K562 (cell line): Measurements from ENCODE around the gene NRXN3. TPM values are rescaled to one million over a fixed set of nuclear protein-coding genes. Genes with fewer than 3 reads are reported as not detected.

ENCODE experiments used
- ATAC-seq: fragments of 200-7000 bp; cut with Tn5 transposase; 3 replicates; pipeline ENCODE4 v1.9.1; 2020; ENCODE audit warnings: moderate library complexity
- BruUV-seq: library from RNA; stranded (reverse); fragments of 400-500 nt; replicated peaks from 2 replicates; lab custom pipeline; 2021; lab: Mats Ljungman, UMichigan
- CTCF ChIA-PET: fragments of 300-600 bp; formaldehyde crosslinking; extraction: SDS; loops from one replicate; lab custom pipeline; 2021; ENCODE audit warnings: low intra/inter-chr PET ratio; lab: Yijun Ruan, JAX
- POLR2A ChIA-PET: fragments of 300-600, 350-650 bp; sonication (Branson Sonifier 250); formaldehyde crosslinking; extraction: SDS; loops from one replicate; lab custom pipeline; 2021; ENCODE audit warnings: antibody characterized with exemption, inconsistent platforms; lab: Yijun Ruan, JAX
- DNase-seq, 4 experiments: peaks; one replicate each; pipeline versions ENCODE4 v3.0.0 to v3.0.0-alpha.2; 2011 to 2018; ENCODE audit warnings: low spot score in 3 of 4, mixed read lengths in 3 of 4; ENCODE audit errors: extremely low read depth in 1 of 4
- FAIRE-seq: peaks from 2 replicates; lab custom pipeline; 2011; peaks lifted over from hg19 to GRCh38; lab: Jason Lieb, UNC
- H2AFZ ChIP-seq: 2 replicates; pipeline ENCODE4 v1.6.0; 2011; ENCODE audit warnings: low read depth, low read length, control low read depth, inconsistent platforms
- H3K27ac ChIP-seq: fragments of 200-600 bp; 3 replicates; pipeline ENCODE4 v1.8.0; 2011; ENCODE audit warnings: low read depth, mild to moderate bottlenecking, control low read depth, inconsistent platforms, low read length, moderate library complexity, mixed read lengths; ENCODE audit errors: extremely low read depth
- H3K27me3 ChIP-seq, 2 experiments: fragments of 300-600 bp in 1 of 2; 2 replicates in 1 of 2; 3 replicates in 1 of 2; pipeline versions ENCODE4 v1.6.0 to v1.8.0; 2011; ENCODE audit warnings: inconsistent platforms in 2 of 2, low read length in 2 of 2, mild to moderate bottlenecking in 1 of 2, mixed read lengths in 1 of 2, moderate library complexity in 1 of 2; ENCODE audit not compliant: control insufficient read depth in 2 of 2, insufficient read depth in 2 of 2
- H3K36me3 ChIP-seq: fragments of 300-600 bp; 3 replicates; pipeline ENCODE4 v1.8.0; 2011; ENCODE audit warnings: mild to moderate bottlenecking, low read length, inconsistent platforms; ENCODE audit not compliant: control insufficient read depth, insufficient read depth
- H3K4me1 ChIP-seq, 2 experiments: fragments of 200-600 bp in 1 of 2; replicated peaks in 1 of 2; 2 replicates in 1 of 2; 3 replicates in 1 of 2; pipeline versions ENCODE4 v1.5.1 to v1.8.0; 2011; ENCODE audit warnings: inconsistent platforms in 2 of 2, low read length in 2 of 2, mild to moderate bottlenecking in 1 of 2, mixed read lengths in 1 of 2, moderate library complexity in 1 of 2; ENCODE audit not compliant: control insufficient read depth in 2 of 2, insufficient read depth in 2 of 2
- H3K4me2 ChIP-seq: 2 replicates; pipeline ENCODE4 v1.6.1; 2011; ENCODE audit warnings: low read length, control low read depth, inconsistent platforms, mixed read lengths; ENCODE audit not compliant: insufficient read depth
- H3K4me3 ChIP-seq: fragments of 200-600 bp; sonication (generic), shearing (Covaris generic); 2 replicates; pipeline ENCODE4 v1.5.1; 2016; ENCODE audit warnings: control low read depth, inconsistent platforms
- H3K79me2 ChIP-seq: fragments of 200-600 bp; 3 replicates; pipeline ENCODE4 v1.8.0; 2011; ENCODE audit warnings: low read length, inconsistent platforms; ENCODE audit not compliant: control insufficient read depth, insufficient read depth
- H3K9ac ChIP-seq, 2 experiments: 2 replicates each; pipeline versions ENCODE4 v1.6.0 to v1.6.1; 2011; ENCODE audit warnings: low read depth in 2 of 2, low read length in 2 of 2, control low read depth in 1 of 2, inconsistent platforms in 1 of 2, mild to moderate bottlenecking in 1 of 2, mixed read lengths in 1 of 2; ENCODE audit not compliant: insufficient read depth in 1 of 2
- H3K9me1 ChIP-seq: one replicate; pipeline ENCODE4 v1.6.0; 2011; ENCODE audit warnings: inconsistent platforms, mild to moderate bottlenecking, low read length, moderate library complexity; ENCODE audit not compliant: control insufficient read depth, insufficient read depth
- H3K9me3 ChIP-seq: replicated peaks from 2 replicates; pipeline ENCODE4 v1.5.1; 2011; ENCODE audit warnings: low read depth, low read length, inconsistent platforms; ENCODE audit not compliant: control insufficient read depth, insufficient read depth
- H4K20me1 ChIP-seq: replicated peaks from 2 replicates; pipeline ENCODE4 v1.6.1; 2011; ENCODE audit warnings: low read length, inconsistent platforms, mixed read lengths; ENCODE audit not compliant: control insufficient read depth, insufficient read depth
- BMI1 ChIP-seq: fragments of 150-350 bp; IDR thresholded peaks from 2 replicates; pipeline ENCODE4 v1.6.1; 2014; ENCODE audit warnings: low read length
- CHD4 ChIP-seq: fragments of 200-600 bp; sonication (generic); IDR thresholded peaks from 3 replicates; pipeline ENCODE4 v1.6.1; 2012; ENCODE audit warnings: low read depth, mild to moderate bottlenecking, mixed read lengths, low read length, inconsistent platforms; ENCODE audit not compliant: insufficient read depth, insufficient replicate concordance, poor library complexity, severe bottlenecking
- ESRRB ChIP-seq: fragments of 250-450 bp; sonication (Bioruptor Pico); IDR thresholded peaks from 2 replicates; pipeline ENCODE4 v1.5.0; 2020; ENCODE audit warnings: mild to moderate bottlenecking, moderate library complexity, borderline replicate concordance
- FOXK1 ChIP-seq: sonication (generic); formaldehyde crosslinking; IDR thresholded peaks from 2 replicates; pipeline ENCODE4 v1.8.0; 2022; ENCODE audit warnings: missing genetic modification reagents, mild to moderate bottlenecking, borderline replicate concordance
- HMG20B ChIP-seq: fragments of 250-450 bp; sonication (Bioruptor Pico); IDR thresholded peaks from 2 replicates; pipeline ENCODE4 v1.5.0; 2021; ENCODE audit warnings: mild to moderate bottlenecking
- L3MBTL2 ChIP-seq: fragments of 450-650 bp; IDR thresholded peaks from 2 replicates; pipeline ENCODE4 v1.6.1; 2016; ENCODE audit warnings: mild to moderate bottlenecking, moderate library complexity
- MTA3 ChIP-seq: fragments of 450-650 bp; formaldehyde crosslinking; IDR thresholded peaks from 2 replicates; pipeline ENCODE4 v1.6.1; 2017; ENCODE audit warnings: mild to moderate bottlenecking, borderline replicate concordance
- PTRF ChIP-seq: fragments of 450-650 bp; IDR thresholded peaks from 2 replicates; pipeline ENCODE4 v1.6.1; 2016; ENCODE audit warnings: mild to moderate bottlenecking, missing genetic modification characterization, missing compliant biosample characterization
- PYGO2 ChIP-seq: fragments of 450-650 bp; IDR thresholded peaks from 2 replicates; pipeline ENCODE4 v1.6.1; 2016; ENCODE audit warnings: mild to moderate bottlenecking, missing genetic modification characterization, moderate library complexity, missing compliant biosample characterization
- RBM39 ChIP-seq: fragments of 200-400 bp; formaldehyde crosslinking; optimal IDR thresholded peaks from 2 replicates; pipeline ENCODE3; 2018; ENCODE audit warnings: low read depth, low read length
- RCOR1 ChIP-seq, 2 experiments: IDR thresholded peaks; 2 replicates each; pipeline ENCODE4 v1.6.1; 2012; ENCODE audit warnings: low read depth in 2 of 2, low read length in 2 of 2, borderline replicate concordance in 1 of 2, improper control_type of control experiment in 1 of 2
- SUPT5H ChIP-seq: fragments of 450-650 bp; IDR thresholded peaks from 2 replicates; pipeline ENCODE4 v1.6.1; 2016
- TEAD2 ChIP-seq: fragments of 450-650 bp; IDR thresholded peaks from 2 replicates; pipeline ENCODE4 v1.6.1; 2016; ENCODE audit warnings: missing genetic modification characterization, control low read depth, missing compliant biosample characterization
- TEAD4 ChIP-seq, 2 experiments: sonication (generic) in 1 of 2; formaldehyde crosslinking in 1 of 2; IDR thresholded peaks; 2 replicates each; pipeline versions ENCODE4 v1.6.1 to v1.8.0; 2012 to 2022; ENCODE audit warnings: borderline replicate concordance in 1 of 2, inconsistent platforms in 1 of 2, low read length in 1 of 2, mild to moderate bottlenecking in 1 of 2, missing genetic modification reagents in 1 of 2
- ZBTB1 ChIP-seq: sonication (generic); formaldehyde crosslinking; IDR thresholded peaks from 2 replicates; pipeline ENCODE4 v1.8.1; 2023; ENCODE audit warnings: missing genetic modification reagents, low read depth, mild to moderate bottlenecking, borderline replicate concordance
- ZNF124 ChIP-seq: sonication (generic); formaldehyde crosslinking; IDR thresholded peaks from 2 replicates; pipeline ENCODE4 v1.8.1; 2022; ENCODE audit warnings: missing genetic modification reagents
- ZNF586 ChIP-seq: fragments of 450-650 bp; formaldehyde crosslinking; conservative IDR thresholded peaks from 2 replicates; pipeline ENCODE4 v1.4.0; 2020; ENCODE audit warnings: mild to moderate bottlenecking, moderate library complexity
- WGBS: fragments of 100-300 bp; shearing (Covaris generic); methylation state at CpG from one replicate; pipeline ENCODE4 v1.1.6; 2016; ENCODE audit warnings: low coverage, mixed read lengths; ENCODE audit not compliant: insufficient coverage; ENCODE audit errors: missing lambda C conversion rate; 5-methylcytosine and 5-hydroxymethylcytosine counted together
- in situ Hi-C: fragments of 300-500 bp; cut with MboI; formaldehyde crosslinking; loops from 4 replicates; pipeline ENCODE4 v1.15.0; 2018; ENCODE audit warnings: inconsistent platforms, mixed read lengths
- intact Hi-C: fragments of 100-400 bp; cut with micrococcal nuclease; formaldehyde crosslinking; loops from 2 replicates; pipeline ENCODE4 v1.14.2; 2022
- polyA plus RNA-seq, 8 experiments: library from polyadenylated mRNA; depleted of rRNA in 4 of 8; stranded (reverse) in 5 of 8; unstranded in 3 of 8; fragments of >200 nt; fragmentation: Nextera tagmentation in 2 of 8; fragmentation: Illumina TruSeq in 1 of 8; extraction: Ambion mirVana in 2 of 8; extraction: Trizol in 1 of 8; gene quantifications; 2 replicates each; pipeline versions ENCODE4 v1.2.1 to v1.2.3, GENCODE V29; 2011 to 2014; ENCODE audit warnings: inconsistent platforms in 1 of 8, missing spikeins in 1 of 8
- total RNA-seq, 7 experiments: library from RNA; depleted of rRNA in 6 of 7; stranded (reverse); fragments of >200 nt in 6 of 7; fragmentation: Illumina TruSeq in 2 of 7; extraction: Trizol in 2 of 7; gene quantifications; 2 replicates each; pipeline versions ENCODE4 v1.2.1 to v1.2.3, GENCODE V29; 2011 to 2021; ENCODE audit warnings: low replicate concordance in 1 of 7
- TF ChIP-seq, protein P1 (sequence below): fragments of 250-450 bp; sonication (Bioruptor Pico); IDR thresholded peaks from 2 replicates; pipeline ENCODE4 v1.5.0; 2021
- TF ChIP-seq, protein P2 (sequence below): sonication (generic); formaldehyde crosslinking; IDR thresholded peaks from 2 replicates; pipeline ENCODE4 v1.4.0; 2020; ENCODE audit warnings: mild to moderate bottlenecking, missing genetic modification reagents

Gene NRXN3
- total and polyA plus RNA-seq, 9 of the 15 experiments (the other 6 are each of a cell fraction or from before 2014, with no cell fraction given): 0.09 TPM; not detected in 8

DNA sequence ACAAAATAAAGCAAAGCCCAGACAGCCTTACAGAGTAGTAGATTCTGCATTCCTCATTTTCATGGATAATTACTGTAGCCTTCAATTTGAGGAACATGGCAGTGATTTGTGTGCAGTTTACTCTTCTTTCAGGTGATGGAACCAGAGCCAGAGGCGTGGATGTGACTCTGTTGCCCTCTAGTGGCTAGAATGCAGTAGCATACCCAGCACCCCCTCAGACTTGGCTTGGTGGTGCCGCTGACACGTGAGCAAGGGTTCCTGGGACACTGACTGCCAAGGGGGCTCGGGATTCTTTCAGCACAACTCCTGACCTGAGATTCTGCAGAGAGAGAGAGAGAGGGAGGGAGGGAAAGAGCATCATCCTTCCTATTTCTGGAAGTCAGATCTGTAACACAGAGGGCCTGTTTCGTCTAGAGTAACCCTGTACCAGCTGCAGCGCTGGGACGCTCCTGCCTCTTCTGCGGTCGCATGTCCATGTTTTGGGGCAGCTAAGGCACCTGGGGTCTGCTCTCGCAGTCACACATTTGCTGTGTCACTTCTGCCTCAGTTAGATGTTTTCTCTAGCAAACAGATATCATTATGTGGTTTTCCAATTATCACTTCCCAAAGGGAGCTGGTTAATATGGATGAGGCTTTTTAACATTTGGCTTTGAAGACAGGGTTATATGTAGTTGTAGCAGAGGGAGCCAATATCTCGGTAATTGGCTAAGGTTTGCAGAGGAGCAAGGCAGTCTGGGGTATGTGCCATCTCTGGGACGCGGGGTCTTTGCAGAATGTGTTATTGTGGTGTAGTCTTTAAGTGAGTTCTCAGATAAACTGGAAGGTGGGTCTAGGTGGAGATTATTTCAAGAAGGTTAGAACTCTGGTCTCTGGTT lies 428.1 kb downstream of the NRXN3 start:
- 11% methylated on average over 10 of the region's 13 CpGs for WGBS
- no peak overlapping the region for H3K4me3 ChIP-seq
- no peaks in the 10 kb centered on the region for H3K9me3 ChIP-seq
- in situ Hi-C loops (loop anchor here (25.0 kb wide), 2 partner anchors 586 to 936 kb away; no protein-coding TSS in a partner anchor), intact Hi-C loops (loop anchor here (10.0 kb wide), 2 partner anchors 153 to 573 kb away; no protein-coding TSS in a partner anchor)
- FAIRE-seq (peak; percentile 80), ATAC-seq (peak; percentile 99), DNase-seq (peak; percentile 55 to 73 (median 65))
- H3K27me3 ChIP-seq: no peaks in the 10 kb centered on the region
- no peaks in the 10 kb centered on the region for H3K79me2 ChIP-seq
- H3K4me1 ChIP-seq: no peaks in the 10 kb centered on the region
- no peaks in the 10 kb centered on the region for H3K36me3 ChIP-seq
- no TSS peak for BruUV-seq
- H4K20me1 ChIP-seq: no peaks in the 10 kb centered on the region
- CTCF ChIA-PET: interaction anchor here (0.6 to 0.9 kb wide), 3 partner anchors 456 to 1725 kb away, joined by 3 read pairs; no protein-coding TSS in a partner anchor
- H3K27ac ChIP-seq: no peak overlapping the region
- POLR2A ChIA-PET: no interaction called here
- H2AFZ ChIP-seq: no peak overlapping the region
- H3K9ac ChIP-seq: no peak overlapping the region
- H3K9me1 ChIP-seq: no peaks in the 10 kb centered on the region
- no peak overlapping the region for H3K4me2 ChIP-seq
- TF ChIP-seq HMG20B (CRISPR knock-in tag) (no peak), PTRF (no peak), MTA3 (no peak), ZNF124 (CRISPR knock-in tag) (no peak), RBM39 (no peak), PYGO2 (no peak), ZNF586 (no peak), CHD4 (no peak), RCOR1 (IDR thresholded peaks at IDR 0.05; ENCODE audit: borderline replicate concordance in 1 of 2, low read depth in 2 of 2, low read length in 2 of 2) (peak in 1 of 2 experiments; percentile 43; a peak in 1 of 4 replicates), ESRRB (no peak), TEAD2 (peak; percentile 97), ZBTB1 (CRISPR knock-in tag) (no peak), BMI1 (no peak), FOXK1 (CRISPR knock-in tag) (no peak), TEAD4 (IDR thresholded peaks at IDR 0.05; ENCODE audit: low read length) (peak; percentile 85), TEAD4 (CRISPR knock-in tag; IDR thresholded peaks at IDR 0.05; ENCODE audit: borderline replicate concordance) (no peak), L3MBTL2 (no peak), SUPT5H (no peak)
- TF ChIP-seq, protein P1, sequence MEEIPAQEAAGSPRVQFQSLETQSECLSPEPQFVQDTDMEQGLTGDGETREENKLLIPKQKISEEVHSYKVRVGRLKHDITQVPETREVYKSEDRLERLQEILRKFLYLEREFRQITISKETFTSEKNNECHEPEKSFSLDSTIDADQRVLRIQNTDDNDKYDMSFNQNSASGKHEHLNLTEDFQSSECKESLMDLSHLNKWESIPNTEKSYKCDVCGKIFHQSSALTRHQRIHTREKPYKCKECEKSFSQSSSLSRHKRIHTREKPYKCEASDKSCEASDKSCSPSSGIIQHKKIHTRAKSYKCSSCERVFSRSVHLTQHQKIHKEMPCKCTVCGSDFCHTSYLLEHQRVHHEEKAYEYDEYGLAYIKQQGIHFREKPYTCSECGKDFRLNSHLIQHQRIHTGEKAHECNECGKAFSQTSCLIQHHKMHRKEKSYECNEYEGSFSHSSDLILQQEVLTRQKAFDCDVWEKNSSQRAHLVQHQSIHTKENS (CRISPR knock-in tag): no peak
- TF ChIP-seq, protein P2, sequence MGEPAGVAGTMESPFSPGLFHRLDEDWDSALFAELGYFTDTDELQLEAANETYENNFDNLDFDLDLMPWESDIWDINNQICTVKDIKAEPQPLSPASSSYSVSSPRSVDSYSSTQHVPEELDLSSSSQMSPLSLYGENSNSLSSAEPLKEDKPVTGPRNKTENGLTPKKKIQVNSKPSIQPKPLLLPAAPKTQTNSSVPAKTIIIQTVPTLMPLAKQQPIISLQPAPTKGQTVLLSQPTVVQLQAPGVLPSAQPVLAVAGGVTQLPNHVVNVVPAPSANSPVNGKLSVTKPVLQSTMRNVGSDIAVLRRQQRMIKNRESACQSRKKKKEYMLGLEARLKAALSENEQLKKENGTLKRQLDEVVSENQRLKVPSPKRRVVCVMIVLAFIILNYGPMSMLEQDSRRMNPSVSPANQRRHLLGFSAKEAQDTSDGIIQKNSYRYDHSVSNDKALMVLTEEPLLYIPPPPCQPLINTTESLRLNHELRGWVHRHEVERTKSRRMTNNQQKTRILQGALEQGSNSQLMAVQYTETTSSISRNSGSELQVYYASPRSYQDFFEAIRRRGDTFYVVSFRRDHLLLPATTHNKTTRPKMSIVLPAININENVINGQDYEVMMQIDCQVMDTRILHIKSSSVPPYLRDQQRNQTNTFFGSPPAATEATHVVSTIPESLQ (CRISPR knock-in tag): no peak
